MM.1S (cell line): ENCODE results near the gene NUP37.
A peak's percentile ranks its signal among the peaks of the same experiment; 100 is the strongest.

Experiments
- DNase-seq: peaks from one replicate; pipeline ENCODE4 v3.0.0-alpha.2; 2015
- H2AFZ ChIP-seq: fragments of 300-600 bp; sonication (generic); 2 replicates; pipeline ENCODE4 v1.6.0; 2016; ENCODE audit warnings: antibody characterized with exemption, low read length
- H3F3A ChIP-seq: fragments of 300-600 bp; sonication (generic); 2 replicates; pipeline ENCODE4 v1.6.1; 2016; ENCODE audit warnings: mild to moderate bottlenecking, antibody characterized with exemption, low read length, moderate library complexity, mixed read lengths; ENCODE audit not compliant: insufficient read depth
- H3K27ac ChIP-seq: fragments of 300-600 bp; sonication (generic); 2 replicates; pipeline ENCODE4 v1.5.1; 2016; ENCODE audit warnings: mild to moderate bottlenecking, low read length
- H3K27me3 ChIP-seq: fragments of 300-600 bp; sonication (generic); replicated peaks from 2 replicates; pipeline ENCODE4 v1.6.0; 2016; ENCODE audit warnings: low read length; ENCODE audit not compliant: insufficient read depth
- H3K36me3 ChIP-seq: fragments of 300-600 bp; sonication (generic); replicated peaks from 2 replicates; pipeline ENCODE4 v1.6.1; 2016; ENCODE audit warnings: mild to moderate bottlenecking, low read length, mixed read lengths; ENCODE audit not compliant: insufficient read depth
- H3K4me1 ChIP-seq: fragments of 300-600 bp; sonication (generic); 2 replicates; pipeline ENCODE4 v1.6.1; 2016; ENCODE audit warnings: low read length, mixed read lengths
- H3K4me2 ChIP-seq: fragments of 300-600 bp; sonication (generic); 2 replicates; pipeline ENCODE4 v1.6.0; 2016; ENCODE audit warnings: low read depth, low read length
- H3K4me3 ChIP-seq: fragments of 300-600 bp; sonication (generic); 2 replicates; pipeline ENCODE4 v1.5.1; 2016; ENCODE audit warnings: low read length, mixed read lengths
- H3K79me2 ChIP-seq: fragments of 300-600 bp; sonication (generic); 2 replicates; pipeline ENCODE4 v1.6.1; 2016; ENCODE audit warnings: mixed run types, low read length, mixed read lengths
- H3K9ac ChIP-seq: fragments of 300-600 bp; sonication (generic); 2 replicates; pipeline ENCODE4 v1.6.1; 2016; ENCODE audit warnings: low read length, mixed read lengths
- H3K9me2 ChIP-seq: fragments of 300-600 bp; sonication (generic); replicated peaks from 2 replicates; pipeline ENCODE4 v1.6.1; 2016; ENCODE audit warnings: mild to moderate bottlenecking, low read length, mixed read lengths; ENCODE audit not compliant: insufficient read depth
- H3K9me3 ChIP-seq: fragments of 300-600 bp; sonication (generic); replicated peaks from 2 replicates; pipeline ENCODE4 v1.6.1; 2016; ENCODE audit warnings: mild to moderate bottlenecking, low read length, mixed read lengths; ENCODE audit not compliant: insufficient read depth
- H4K20me1 ChIP-seq: fragments of 300-600 bp; sonication (generic); 2 replicates; pipeline ENCODE4 v1.6.1; 2016; ENCODE audit warnings: mild to moderate bottlenecking, low read length, moderate library complexity, mixed read lengths; ENCODE audit not compliant: insufficient read depth
- CTCF ChIP-seq: fragments of 300-600 bp; sonication (generic); IDR thresholded peaks from 2 replicates; pipeline ENCODE4 v1.5.1; 2016; ENCODE audit warnings: antibody characterized with exemption, low read length, mixed read lengths
- EZH2 ChIP-seq: fragments of 300-600 bp; sonication (generic); optimal IDR thresholded peaks from 2 replicates; pipeline ENCODE3; 2017; ENCODE audit warnings: low read depth, mild to moderate bottlenecking, antibody characterized with exemption, low read length, mixed read lengths
- EZH2phosphoT487 ChIP-seq: fragments of 300-600 bp; sonication (generic); IDR thresholded peaks from 2 replicates; pipeline ENCODE4 v1.6.1; 2018; ENCODE audit warnings: antibody characterized with exemption, low read length

Gene NUP37

GRCh38 chr12:102061096-102061559, 58.8 kb downstream of the NUP37 start:
- H2AFZ ChIP-seq, result peak overlapping the region; percentile 96
- TF ChIP-seq EZH2 (no peak), CTCF (no peak), EZH2phosphoT487 (no peak)
- H3K9me3 ChIP-seq, result no peaks in the 10 kb centered on the region

GRCh38 chr12:102059343-102059742, 60.6 kb downstream of the NUP37 start:
- H3K9ac ChIP-seq, result no peak overlapping the region
- no peak overlapping the region for H3K4me3 ChIP-seq
- H3K36me3 ChIP-seq, result no peaks in the 10 kb centered on the region
- no peaks in the 10 kb centered on the region for H3K27me3 ChIP-seq
- H2AFZ ChIP-seq, result no peak overlapping the region
- peaks cover 5% of the 10 kb centered on the region; the same call in 1 of the 2 replicates for H3K79me2 ChIP-seq
- no peak overlapping the region for H3K4me2 ChIP-seq
- no peak for TF ChIP-seq EZH2
- no peak for TF ChIP-seq EZH2phosphoT487
- no peak for TF ChIP-seq CTCF
- H4K20me1 ChIP-seq, result no peaks in the 10 kb centered on the region
- H3F3A ChIP-seq, result peaks cover 7% of the 10 kb centered on the region; the same call in 1 of the 2 replicates
- H3K4me1 ChIP-seq, result no peaks in the 10 kb centered on the region
- DNase-seq, result no peak
- H3K27ac ChIP-seq, result no peak overlapping the region
- H3K9me2 ChIP-seq, result no peaks in the 10 kb centered on the region
- H3K9me3 ChIP-seq, result no peaks in the 10 kb centered on the region

More at GRCh38 chr12:102061096-102061559, 58.8 kb downstream of the NUP37 start:
- no peaks in the 10 kb centered on the region for H4K20me1 ChIP-seq
- H3F3A ChIP-seq, result peaks cover 7% of the 10 kb centered on the region; the same call in 1 of the 2 replicates
- peak overlapping the region; percentile 56; the same call in 1 of the 2 replicates for H3K27ac ChIP-seq
- peak overlapping the region; percentile 78 for H3K9ac ChIP-seq
- peak overlapping the region; percentile 80 for H3K4me2 ChIP-seq
- H3K4me3 ChIP-seq, result peak overlapping the region; percentile 91
- no peaks in the 10 kb centered on the region for H3K27me3 ChIP-seq
- H3K36me3 ChIP-seq, result no peaks in the 10 kb centered on the region
- H3K4me1 ChIP-seq, result no peaks in the 10 kb centered on the region
- peaks cover 5% of the 10 kb centered on the region; the same call in 1 of the 2 replicates for H3K79me2 ChIP-seq
- H3K9me2 ChIP-seq, result no peaks in the 10 kb centered on the region
- peak; percentile 63 for DNase-seq

GRCh38 chr12:102054345-102054744, 65.6 kb downstream of the NUP37 start:
- TF ChIP-seq CTCF, result no peak
- no peak for TF ChIP-seq EZH2phosphoT487
- no peak for TF ChIP-seq EZH2
- no peak overlapping the region for H3K4me2 ChIP-seq

More at GRCh38 chr12:102054345-102054744, 65.6 kb downstream of the NUP37 start:
- Histone ChIP-seq H2AFZ (no peak overlapping the region), H3K27me3 (no peaks in the 10 kb centered on the region), H3K4me1 (no peaks in the 10 kb centered on the region), H3K4me3 (no peak overlapping the region), H3K36me3 (no peaks in the 10 kb centered on the region), H3K79me2 (no peaks in the 10 kb centered on the region), H3K9ac (no peak overlapping the region), H4K20me1 (no peaks in the 10 kb centered on the region), H3K9me2 (no peaks in the 10 kb centered on the region), H3K27ac (no peak overlapping the region), H3F3A (no peaks in the 10 kb centered on the region), H3K9me3 (no peaks in the 10 kb centered on the region)
- DNase-seq, result no peak
